ENCODE data around the gene LHPP.

GRCh38 chr10:124566981-124567835 is 105.6 kb downstream of the LHPP start:
- TF ChIP-seq, protein P1, sequence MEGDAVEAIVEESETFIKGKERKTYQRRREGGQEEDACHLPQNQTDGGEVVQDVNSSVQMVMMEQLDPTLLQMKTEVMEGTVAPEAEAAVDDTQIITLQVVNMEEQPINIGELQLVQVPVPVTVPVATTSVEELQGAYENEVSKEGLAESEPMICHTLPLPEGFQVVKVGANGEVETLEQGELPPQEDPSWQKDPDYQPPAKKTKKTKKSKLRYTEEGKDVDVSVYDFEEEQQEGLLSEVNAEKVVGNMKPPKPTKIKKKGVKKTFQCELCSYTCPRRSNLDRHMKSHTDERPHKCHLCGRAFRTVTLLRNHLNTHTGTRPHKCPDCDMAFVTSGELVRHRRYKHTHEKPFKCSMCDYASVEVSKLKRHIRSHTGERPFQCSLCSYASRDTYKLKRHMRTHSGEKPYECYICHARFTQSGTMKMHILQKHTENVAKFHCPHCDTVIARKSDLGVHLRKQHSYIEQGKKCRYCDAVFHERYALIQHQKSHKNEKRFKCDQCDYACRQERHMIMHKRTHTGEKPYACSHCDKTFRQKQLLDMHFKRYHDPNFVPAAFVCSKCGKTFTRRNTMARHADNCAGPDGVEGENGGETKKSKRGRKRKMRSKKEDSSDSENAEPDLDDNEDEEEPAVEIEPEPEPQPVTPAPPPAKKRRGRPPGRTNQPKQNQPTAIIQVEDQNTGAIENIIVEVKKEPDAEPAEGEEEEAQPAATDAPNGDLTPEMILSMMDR (IDR thresholded peaks at IDR 0.05) = no peak
- no peak for TF ChIP-seq POLR2A (IDR thresholded peaks at IDR 0.05)
